ENCODE data around the gene SND1.

GRCh38 chr7:128059143-128059988 is 407.4 kb downstream of the SND1 start:
- TF ChIP-seq CTCF (IDR thresholded peaks at IDR 0.05; ENCODE audit: low read depth, low read length, poor library complexity, severe bottlenecking) (no peak), EZH2phosphoT487 (IDR thresholded peaks at IDR 0.05; ENCODE audit: borderline replicate concordance, low read length) (no peak)
